Smooth muscle cell (in vitro differentiated cells): ENCODE data around the gene CDH23. TPM values are rescaled to one million over a fixed set of nuclear protein-coding genes. Genes with fewer than 3 reads are reported as not detected.

Experiments used
- DNase-seq: peaks from one replicate; lab custom pipeline; 2025; ENCODE audit not compliant: unreplicated experiment; lab: John Stamatoyannopoulos, UW
- H2AFZ ChIP-seq: fragments of 200-600 bp; sonication (generic); 2 replicates; pipeline ENCODE4 v1.6.0; 2016; ENCODE audit warnings: antibody characterized with exemption, low read depth, mild to moderate bottlenecking
- H3F3A ChIP-seq: fragments of 200-600 bp; sonication (generic); 2 replicates; pipeline ENCODE4 v1.6.0; 2017; ENCODE audit warnings: antibody characterized with exemption, low read depth
- H3K27ac ChIP-seq: fragments of 200-600 bp; sonication (generic); 2 replicates; pipeline ENCODE4 v1.5.1; 2016; ENCODE audit warnings: low read depth, mild to moderate bottlenecking
- H3K27me3 ChIP-seq: fragments of 200-600 bp; sonication (generic); 2 replicates; pipeline ENCODE4 v1.6.1; 2016; ENCODE audit warnings: low read depth, mild to moderate bottlenecking
- H3K36me3 ChIP-seq: fragments of 200-600 bp; sonication (generic); 2 replicates; pipeline ENCODE4 v1.5.1; 2016; ENCODE audit warnings: low read depth
- H3K4me1 ChIP-seq: fragments of 200-600 bp; sonication (generic); 2 replicates; pipeline ENCODE4 v1.5.1; 2016; ENCODE audit warnings: low read depth
- H3K4me2 ChIP-seq: fragments of 200-600 bp; sonication (generic); 2 replicates; pipeline ENCODE4 v1.6.0; 2016; ENCODE audit warnings: mild to moderate bottlenecking
- H3K4me3 ChIP-seq: fragments of 200-600 bp; sonication (generic); 2 replicates; pipeline ENCODE4 v1.5.1; 2016; ENCODE audit warnings: mild to moderate bottlenecking
- H3K79me2 ChIP-seq: fragments of 200-600 bp; sonication (generic); 2 replicates; pipeline ENCODE4 v1.6.0; 2016; ENCODE audit warnings: low read depth, mild to moderate bottlenecking
- H3K9ac ChIP-seq: fragments of 200-600 bp; sonication (generic); 2 replicates; pipeline ENCODE4 v1.6.0; 2016; ENCODE audit warnings: low read depth
- H3K9me3 ChIP-seq: fragments of 200-600 bp; sonication (generic); replicated peaks from 2 replicates; pipeline ENCODE4 v1.5.1; 2016; ENCODE audit warnings: low read depth
- H4K20me1 ChIP-seq: fragments of 200-600 bp; sonication (generic); 2 replicates; pipeline ENCODE4 v1.6.0; 2016; ENCODE audit warnings: low read depth
- WGBS: methylation state at CpG from one replicate; pipeline ENCODE4 v1.1.7; 2016; ENCODE audit warnings: low lambda C conversion rate; 5-methylcytosine and 5-hydroxymethylcytosine counted together
- polyA plus RNA-seq: library from polyadenylated mRNA; unstranded; fragments of >200 nt; fragmentation: Nextera tagmentation; extraction: Ambion mirVana; gene quantifications from 2 replicates; pipeline ENCODE4 v1.2.1, GENCODE V29; 2016
- total RNA-seq: library from RNA; depleted of rRNA; stranded (reverse); fragments of >200 nt; gene quantifications from 2 replicates; pipeline ENCODE4 v1.2.3, GENCODE V29; 2014
- TF ChIP-seq, protein P1 (sequence below): fragments of 200-600 bp; sonication (generic); IDR thresholded peaks from 2 replicates; pipeline ENCODE4 v1.5.1; 2017; ENCODE audit warnings: borderline replicate concordance, mild to moderate bottlenecking, antibody characterized with exemption; ENCODE audit not compliant: insufficient read depth, poor library complexity, severe bottlenecking

Gene CDH23
- total and polyA plus RNA-seq, 2 experiments from 2014 or later, result 0.99 to 2.5 TPM

DNA sequence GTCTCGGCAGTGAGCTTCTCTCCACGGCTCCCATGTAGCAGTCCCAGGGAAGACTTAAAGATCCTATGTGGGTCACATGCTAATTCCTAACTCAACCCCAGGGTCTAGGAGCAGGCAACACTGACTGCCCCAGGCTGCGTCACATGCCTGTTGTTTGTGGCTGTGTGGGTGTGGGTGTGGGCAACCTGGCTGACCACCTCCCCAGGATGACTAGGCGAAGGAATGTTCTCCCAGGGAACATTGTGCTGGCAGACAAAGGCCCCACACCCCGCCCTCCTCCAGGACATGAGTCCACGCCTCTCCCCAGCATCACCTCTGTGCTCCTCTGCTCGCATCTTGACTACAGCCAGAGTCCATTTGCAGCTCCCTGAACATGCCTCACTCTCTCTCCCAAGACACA, 47.3 kb upstream of the CDH23 start:
- Histone ChIP-seq H3F3A (no peaks in the 10 kb centered on the region), H3K79me2 (no peaks in the 10 kb centered on the region), H3K27ac (no peak overlapping the region), H2AFZ (no peak overlapping the region), H3K9me3 (no peaks in the 10 kb centered on the region), H3K27me3 (no peaks in the 10 kb centered on the region), H3K4me2 (no peak overlapping the region), H3K4me3 (no peak overlapping the region), H4K20me1 (no peaks in the 10 kb centered on the region), H3K36me3 (no peaks in the 10 kb centered on the region), H3K4me1 (no peaks in the 10 kb centered on the region), H3K9ac (no peak overlapping the region)
- TF ChIP-seq, protein P1, sequence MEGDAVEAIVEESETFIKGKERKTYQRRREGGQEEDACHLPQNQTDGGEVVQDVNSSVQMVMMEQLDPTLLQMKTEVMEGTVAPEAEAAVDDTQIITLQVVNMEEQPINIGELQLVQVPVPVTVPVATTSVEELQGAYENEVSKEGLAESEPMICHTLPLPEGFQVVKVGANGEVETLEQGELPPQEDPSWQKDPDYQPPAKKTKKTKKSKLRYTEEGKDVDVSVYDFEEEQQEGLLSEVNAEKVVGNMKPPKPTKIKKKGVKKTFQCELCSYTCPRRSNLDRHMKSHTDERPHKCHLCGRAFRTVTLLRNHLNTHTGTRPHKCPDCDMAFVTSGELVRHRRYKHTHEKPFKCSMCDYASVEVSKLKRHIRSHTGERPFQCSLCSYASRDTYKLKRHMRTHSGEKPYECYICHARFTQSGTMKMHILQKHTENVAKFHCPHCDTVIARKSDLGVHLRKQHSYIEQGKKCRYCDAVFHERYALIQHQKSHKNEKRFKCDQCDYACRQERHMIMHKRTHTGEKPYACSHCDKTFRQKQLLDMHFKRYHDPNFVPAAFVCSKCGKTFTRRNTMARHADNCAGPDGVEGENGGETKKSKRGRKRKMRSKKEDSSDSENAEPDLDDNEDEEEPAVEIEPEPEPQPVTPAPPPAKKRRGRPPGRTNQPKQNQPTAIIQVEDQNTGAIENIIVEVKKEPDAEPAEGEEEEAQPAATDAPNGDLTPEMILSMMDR, result no peak
- DNase-seq, result no peak
- WGBS, result 78% methylated on average over 7 of the region's 7 CpGs

DNA sequence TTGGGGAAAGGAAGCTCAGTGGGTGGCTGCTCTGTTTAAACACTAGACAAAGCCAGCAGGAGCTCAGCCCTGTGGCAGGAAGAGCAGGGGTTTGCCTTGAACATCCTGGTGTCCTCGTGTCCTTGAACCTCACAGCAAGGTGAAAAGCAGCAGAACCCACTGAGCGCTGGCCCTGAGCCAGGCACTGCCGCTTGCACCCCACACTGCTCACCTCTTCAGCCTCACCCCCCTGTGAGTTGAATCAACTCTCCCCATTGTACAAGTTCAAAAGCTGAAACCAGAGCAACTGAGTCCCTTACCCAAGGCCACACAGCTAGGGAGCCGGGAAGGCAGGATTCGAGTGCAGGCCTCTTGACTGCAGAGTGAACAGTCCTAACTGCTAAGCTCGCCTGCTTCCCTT, 45.6 kb upstream of the CDH23 start:
- Histone ChIP-seq H4K20me1 (no peaks in the 10 kb centered on the region), H3F3A (no peaks in the 10 kb centered on the region), H3K9ac (no peak overlapping the region), H3K4me2 (no peak overlapping the region), H3K27me3 (no peaks in the 10 kb centered on the region), H3K36me3 (no peaks in the 10 kb centered on the region), H3K4me3 (no peak overlapping the region), H2AFZ (no peak overlapping the region), H3K4me1 (no peaks in the 10 kb centered on the region), H3K9me3 (no peaks in the 10 kb centered on the region), H3K79me2 (no peaks in the 10 kb centered on the region), H3K27ac (no peak overlapping the region)
- TF ChIP-seq, protein P1, result no peak
- 91% methylated on average over 6 of the region's 6 CpGs for WGBS
- DNase-seq, result no peak

DNA sequence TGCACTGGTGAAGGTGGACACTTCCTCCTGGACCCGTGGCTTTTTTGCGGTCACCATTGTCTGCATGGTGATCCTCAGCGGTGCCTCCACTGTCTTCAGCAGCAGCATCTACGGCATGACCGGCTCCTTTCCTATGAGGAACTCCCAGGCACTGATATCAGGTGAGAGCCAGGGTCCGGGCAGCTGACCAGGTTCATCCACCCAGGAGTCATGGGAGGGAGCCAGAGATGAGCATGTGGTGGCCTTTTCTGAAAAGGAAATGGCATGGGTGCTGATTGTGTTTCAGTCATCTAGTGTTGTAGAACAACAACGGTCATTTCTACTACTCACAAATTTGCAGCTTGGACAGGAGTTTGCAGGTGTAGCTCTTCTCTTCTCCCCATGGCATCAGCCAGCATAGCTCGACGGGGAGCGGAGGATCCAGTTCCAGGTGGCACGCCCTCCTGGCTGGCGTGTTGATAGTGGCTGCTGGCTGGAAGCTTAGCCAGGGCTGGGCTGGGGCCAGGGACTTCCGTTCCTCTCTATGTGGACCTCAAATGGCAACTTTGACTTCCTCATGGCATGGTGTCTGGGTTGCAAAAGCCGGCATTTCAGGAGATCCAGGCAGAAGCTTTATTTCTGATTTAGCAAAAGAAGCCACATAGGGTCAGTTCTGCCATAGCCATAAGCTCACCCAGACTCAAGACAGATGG, 44.9 kb upstream of the CDH23 start:
- Histone ChIP-seq H3K4me2 (no peak overlapping the region), H3K4me1 (no peaks in the 10 kb centered on the region), H3K79me2 (no peaks in the 10 kb centered on the region), H3K27ac (no peak overlapping the region), H3K36me3 (no peaks in the 10 kb centered on the region), H3K4me3 (no peak overlapping the region), H3K9ac (no peak overlapping the region), H4K20me1 (no peaks in the 10 kb centered on the region), H3K27me3 (no peaks in the 10 kb centered on the region), H2AFZ (no peak overlapping the region), H3F3A (no peaks in the 10 kb centered on the region), H3K9me3 (no peaks in the 10 kb centered on the region)
- WGBS, result 98% methylated on average over 14 of the region's 14 CpGs
- TF ChIP-seq, protein P1, result no peak
- no peak for DNase-seq

DNA sequence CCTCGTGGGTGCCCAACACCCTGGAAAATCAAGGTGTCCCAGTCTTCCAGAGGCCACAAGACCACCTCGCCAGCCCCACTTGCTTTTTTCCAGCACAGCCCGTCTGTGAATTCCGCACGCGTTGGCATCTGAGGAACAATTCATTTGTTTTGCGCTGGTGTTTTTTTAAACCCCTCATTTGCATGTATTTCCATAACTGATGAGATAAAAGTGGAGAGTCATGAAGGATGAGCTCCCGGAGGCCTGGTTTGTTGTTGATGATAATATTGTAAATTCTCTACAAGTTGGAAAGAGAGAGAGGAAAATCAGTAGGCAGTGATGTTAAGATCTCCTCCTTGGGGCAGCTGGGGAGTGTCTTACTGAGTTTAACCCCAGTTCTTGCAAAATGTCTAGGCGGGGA, 43.1 kb upstream of the CDH23 start:
- Histone ChIP-seq H3K4me2 (no peak overlapping the region), H3K79me2 (no peaks in the 10 kb centered on the region), H3K27ac (no peak overlapping the region), H3K36me3 (no peaks in the 10 kb centered on the region), H2AFZ (no peak overlapping the region), H4K20me1 (no peaks in the 10 kb centered on the region), H3K9me3 (no peaks in the 10 kb centered on the region), H3K9ac (no peak overlapping the region), H3K4me3 (no peak overlapping the region), H3K4me1 (no peaks in the 10 kb centered on the region), H3F3A (no peaks in the 10 kb centered on the region), H3K27me3 (no peaks in the 10 kb centered on the region)
- TF ChIP-seq, protein P1, result no peak
- 76% methylated on average over 9 of the region's 9 CpGs for WGBS
- no peak for DNase-seq
